Kidney capillary endothelial cell (primary cell): Measurements from ENCODE around the gene FOXF2.
"Not testable (repeated sequence)": the region's sequence is repeated elsewhere in the genome, so short reads cannot be mapped to it uniquely, and the experiment has no call there.

Source experiments
- DNase-seq: peaks from one replicate; pipeline ENCODE4 v3.0.0-alpha.2; 2018; ENCODE audit warnings: low spot score

FOXF2 gene

DNA sequence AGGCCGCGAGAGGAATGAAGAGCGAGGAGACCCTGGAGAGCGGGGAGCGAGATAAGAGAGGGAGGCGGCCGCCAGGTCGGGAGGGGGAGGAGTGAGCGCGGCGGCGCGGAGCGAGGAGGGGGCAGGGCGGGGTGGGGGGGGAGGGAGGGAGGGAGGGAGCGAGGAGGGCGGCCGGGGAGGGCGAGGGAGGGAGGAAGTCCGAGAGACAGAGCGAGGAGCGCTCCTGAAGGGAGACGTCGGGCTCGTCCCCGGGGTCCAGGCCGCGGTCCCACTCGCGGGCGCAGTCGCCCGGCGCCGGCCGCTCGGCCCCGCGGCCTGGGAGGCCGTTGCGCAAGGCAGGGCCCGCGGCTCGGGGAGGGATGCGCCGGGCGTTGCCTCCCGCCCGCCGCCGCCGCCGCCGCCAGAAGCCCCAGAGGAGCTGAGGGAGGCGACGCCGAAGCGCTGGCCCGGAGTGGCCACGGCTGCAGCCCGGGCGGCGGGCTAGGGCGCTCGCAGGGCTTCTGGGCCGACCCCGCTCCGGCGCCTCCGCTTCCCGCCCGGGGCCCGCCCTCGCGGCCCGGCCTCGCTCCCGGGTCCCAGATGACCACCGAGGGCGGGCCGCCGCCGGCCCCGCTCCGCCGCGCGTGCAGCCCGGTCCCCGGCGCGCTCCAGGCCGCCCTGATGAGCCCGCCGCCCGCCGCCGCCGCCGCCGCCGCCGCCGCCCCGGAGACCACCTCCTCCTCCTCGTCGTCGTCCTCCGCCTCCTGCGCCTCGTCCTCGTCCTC lies at the start of gene FOXF2:
FOXF2 (plus strand) TSS at position 208 of the 764 bp plus-strand sequence; CDS start at position 580, 372 bp downstream.
- no peak for DNase-seq

DNA sequence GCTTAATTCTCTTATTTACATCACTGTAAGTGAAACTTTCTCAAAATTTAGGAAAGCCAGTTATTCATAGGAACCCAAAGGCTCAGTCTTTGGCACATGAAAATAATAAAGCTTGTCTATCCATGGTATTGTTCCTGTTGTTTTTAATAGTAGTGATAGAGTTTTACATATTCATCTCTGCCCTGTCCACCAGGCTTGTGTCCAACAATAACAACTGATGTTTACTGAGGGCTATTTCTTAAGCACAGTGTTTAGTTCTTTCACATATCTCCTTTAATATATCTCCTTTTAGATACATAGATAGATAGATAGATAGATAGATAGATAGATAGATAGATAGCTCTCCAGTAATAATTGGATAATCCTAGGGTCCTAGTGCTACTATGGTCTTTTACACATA lies 43.3 kb upstream of the FOXF2 start:
- no peak for DNase-seq

DNA sequence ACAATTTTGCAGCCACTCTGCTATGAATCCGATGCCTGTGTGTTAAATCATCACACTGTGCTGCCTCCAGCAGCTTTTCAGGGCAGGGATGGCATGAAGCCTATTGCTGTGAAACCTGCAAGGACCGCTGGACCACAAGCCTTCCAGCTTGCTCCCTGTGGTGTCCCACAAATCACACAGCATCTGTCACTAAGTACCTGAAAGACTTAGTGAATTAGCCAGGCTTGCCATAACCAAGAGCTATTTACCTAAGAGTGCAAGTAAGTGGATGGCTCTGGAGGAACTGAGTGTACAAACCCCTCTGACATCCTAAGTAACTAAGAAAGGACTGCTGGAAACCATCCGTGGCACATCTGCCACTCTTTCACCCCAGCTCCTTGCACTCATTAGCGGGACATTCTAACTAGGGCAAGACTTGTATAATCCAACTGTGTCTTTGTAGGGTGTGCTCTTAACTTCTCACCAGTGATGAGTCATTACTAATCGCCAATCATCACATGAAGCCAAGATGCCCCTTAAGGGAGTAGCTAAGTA lies 42.8 kb upstream of the FOXF2 start:
- no peak for DNase-seq

DNA sequence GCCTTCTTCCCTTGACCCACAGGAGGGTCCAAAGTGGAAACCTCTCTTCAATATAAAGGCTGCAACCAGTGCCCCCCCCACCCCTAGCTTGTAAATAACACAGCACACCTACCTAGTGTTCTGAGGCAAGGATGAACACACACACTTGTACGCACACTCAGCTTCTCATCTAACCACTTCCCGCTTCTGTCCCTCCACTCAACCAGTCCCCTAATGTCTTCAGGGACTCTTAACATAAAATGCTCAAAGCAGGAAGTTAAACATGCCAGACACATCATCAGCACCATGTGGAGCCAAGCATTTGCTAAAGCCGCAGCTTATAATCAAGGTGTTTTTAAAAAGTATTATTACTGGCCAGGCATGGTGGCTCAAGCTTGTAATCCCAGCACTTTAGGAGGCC lies 42.2 kb upstream of the FOXF2 start:
- no peak for DNase-seq

DNA sequence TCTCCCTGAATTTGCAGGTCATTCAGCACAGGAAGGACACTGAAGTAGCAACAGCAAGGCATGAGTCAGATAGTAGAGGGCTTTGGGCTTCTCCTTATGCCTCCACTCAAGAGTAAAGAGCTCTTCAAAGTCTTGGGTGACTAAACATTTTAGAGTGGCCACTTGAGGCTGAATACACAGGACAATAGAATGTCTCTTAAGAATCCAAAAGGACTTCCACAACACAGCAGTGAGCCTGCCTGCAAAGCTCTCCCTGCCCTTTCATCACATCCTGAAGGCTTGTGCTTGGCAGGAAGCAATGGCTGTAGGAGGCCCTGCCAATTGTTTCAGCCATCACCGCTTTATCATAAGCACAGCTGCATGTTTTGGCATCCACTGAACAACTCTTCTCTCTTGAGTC lies 40.7 kb upstream of the FOXF2 start:
- no peak for DNase-seq

DNA sequence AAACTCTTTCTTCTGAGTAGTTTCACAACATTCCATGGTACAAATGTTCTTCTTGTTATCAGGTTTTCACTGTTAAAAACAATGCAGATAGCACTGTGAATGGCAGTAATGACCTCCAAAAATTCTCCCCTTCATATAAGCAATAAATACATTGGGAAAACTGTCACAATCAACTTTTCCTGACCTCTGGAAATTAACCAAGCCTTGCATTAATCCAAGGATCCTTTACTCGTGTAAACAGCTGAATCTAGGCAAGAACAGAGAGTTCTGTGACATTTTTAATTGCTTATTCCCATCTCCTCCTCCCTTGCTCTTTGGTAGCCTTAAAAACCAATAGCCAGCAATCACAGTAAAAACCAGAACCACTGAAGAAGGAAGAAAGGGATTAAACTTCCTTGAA lies 39.7 kb upstream of the FOXF2 start:
- no peak for DNase-seq

DNA sequence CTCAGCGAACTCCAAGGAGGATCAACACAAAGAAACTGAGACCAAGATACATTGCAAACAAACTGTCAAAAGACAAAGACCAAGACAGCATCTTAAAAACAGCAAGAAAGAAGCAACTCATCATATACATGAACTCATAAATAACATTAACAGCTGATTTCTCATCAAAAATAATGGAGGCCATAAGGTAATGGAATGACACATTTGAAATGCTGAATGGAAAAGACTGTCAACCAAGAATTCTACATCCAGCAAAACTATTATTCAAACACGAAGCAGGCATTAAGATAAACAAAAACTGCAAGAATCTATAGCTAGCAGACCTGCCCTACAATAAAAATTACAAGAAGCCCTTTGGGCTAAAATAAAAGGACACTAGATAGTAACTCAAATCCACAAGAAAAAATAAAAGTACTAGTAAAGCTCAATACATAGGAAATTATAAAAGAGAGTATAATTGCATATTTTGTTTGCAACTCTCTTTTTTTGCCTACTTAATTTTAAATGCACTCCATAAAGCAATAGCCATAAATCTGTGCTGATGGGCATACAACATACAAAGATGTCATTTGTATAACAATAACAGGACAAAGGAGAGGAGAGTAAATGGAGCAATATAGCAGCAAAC lies 37.9 kb upstream of the FOXF2 start:
- no peak for DNase-seq

DNA sequence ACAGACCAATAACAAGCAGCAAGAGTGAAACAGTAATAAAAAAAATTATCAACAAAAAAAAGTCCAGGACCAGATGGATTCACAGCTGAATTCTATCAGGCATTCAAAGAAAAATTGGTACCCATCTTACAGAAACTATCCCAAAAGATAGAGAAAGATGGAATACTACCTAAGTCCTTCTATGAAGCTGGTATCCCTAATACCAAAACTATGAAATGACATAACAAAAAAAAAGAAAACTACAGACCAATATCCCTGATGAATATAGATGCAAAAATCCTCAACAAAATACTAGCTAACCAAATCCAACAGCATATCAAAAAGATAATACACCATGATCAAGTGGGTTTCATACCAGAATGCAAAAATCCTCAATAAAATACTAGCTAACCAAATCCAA lies 34.3 kb upstream of the FOXF2 start:
- DNase-seq = not testable (repeated sequence)

DNA sequence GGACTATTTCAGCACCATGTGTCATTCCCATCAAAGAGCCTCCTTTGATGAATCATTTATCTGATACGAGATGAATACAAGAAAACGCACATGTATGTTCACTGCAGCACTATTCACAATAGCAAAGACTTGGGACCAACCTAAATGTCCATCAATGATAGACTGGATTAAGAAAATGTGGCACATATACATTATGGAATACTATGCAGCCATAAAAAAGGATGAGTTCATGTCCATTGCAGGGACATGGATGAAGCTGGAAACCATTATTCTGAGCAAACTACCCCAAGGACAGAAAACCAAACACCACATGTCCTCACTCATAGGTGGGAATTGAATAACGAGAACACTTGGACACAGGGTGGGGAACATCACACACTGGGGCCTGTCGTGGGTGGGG lies 27.7 kb upstream of the FOXF2 start:
- DNase-seq = not testable (repeated sequence)

DNA sequence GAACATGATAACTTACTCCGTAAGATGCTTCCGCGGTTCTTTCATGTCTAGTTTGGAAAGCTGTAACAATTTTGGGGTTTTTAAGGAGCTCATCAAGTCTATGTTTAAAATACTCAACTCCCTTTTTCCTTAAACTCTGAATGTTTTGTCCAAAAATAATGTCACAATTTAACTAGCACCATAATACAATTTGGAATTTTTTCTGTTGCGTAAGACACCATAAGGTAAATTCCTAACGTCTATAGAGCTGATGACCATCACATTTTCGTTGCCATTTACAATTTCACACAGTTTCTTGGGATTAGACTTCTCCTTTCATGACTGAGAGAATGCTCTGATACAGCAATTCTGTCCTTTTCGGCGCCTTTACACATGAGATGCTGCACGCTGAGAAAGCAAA lies 26.7 kb upstream of the FOXF2 start:
- DNase-seq = no peak

DNA sequence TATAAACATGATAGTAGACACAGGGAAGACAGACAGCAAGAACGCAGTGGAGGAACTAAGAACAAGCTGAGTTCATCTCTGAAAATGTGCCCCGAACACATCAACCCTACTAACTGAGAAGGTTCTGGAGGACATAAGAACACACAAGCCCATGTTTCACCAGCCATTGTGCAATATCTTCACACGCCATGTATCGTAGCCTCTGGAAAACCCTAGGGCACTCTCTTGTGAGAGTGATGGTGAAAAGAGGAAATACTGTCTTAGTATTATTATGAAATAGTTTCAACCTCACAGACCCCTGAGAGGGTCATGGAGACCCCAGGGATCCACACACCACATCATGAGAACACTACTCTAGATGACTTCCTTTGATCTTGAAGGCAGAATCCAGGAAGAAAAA lies 26.1 kb upstream of the FOXF2 start:
- no peak for DNase-seq

DNA sequence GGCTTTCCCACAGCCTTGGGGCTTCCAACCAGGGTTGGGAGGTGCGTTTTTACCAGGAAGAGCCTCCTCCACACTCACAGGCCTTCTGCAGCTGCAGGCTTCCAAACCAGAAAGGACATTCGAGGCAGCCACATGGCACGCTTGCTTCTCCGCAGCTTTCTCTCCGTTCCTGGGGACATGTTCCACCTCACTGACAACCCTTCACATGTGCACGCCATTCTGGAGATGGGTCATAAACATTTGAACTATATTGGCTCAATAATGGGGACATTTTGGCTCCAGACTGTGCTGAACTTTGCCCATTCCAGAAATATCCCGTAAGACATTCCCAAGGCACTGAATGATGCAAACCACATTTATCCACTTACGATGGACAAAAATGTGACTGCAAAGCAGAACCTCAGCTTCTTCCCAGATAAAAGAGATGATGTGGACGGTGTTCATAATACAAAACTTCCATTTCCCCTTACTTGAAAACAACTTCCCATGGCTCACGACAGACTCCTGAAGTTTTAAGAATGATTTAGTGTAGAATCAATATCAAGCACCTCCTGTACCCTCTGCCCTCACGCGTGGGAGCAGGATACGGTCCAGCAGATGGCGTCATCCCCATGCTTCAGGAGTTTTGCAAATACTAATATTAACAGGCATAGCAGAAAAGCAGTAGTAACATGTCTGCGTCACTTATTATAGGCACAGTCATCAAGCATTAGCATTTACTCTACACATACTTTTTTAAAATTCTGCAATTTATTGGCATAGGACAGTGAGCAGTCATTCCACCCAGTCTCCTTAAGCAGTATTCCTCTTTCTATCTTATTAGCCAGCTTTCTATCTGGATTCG lies 25.4 kb upstream of the FOXF2 start:
- DNase-seq = no peak

DNA sequence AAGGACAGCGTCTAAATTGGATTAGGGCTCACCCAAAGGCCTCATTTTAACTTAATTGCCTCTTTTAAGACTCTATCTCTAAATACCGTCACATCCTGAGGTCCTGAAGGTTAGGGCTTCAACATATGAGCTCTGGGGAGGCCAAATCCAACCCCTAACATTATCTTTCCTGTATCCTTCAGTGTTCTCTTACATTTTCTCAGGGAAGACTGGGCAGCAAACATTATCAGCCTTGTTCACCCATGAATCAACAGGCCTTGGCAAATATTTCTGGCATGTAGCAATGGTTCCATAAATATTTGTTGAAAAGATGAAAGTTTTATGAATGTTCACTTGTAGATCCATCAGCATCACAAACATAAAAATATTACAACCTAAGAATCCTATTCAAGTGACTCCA lies 24.6 kb upstream of the FOXF2 start:
- no peak for DNase-seq

DNA sequence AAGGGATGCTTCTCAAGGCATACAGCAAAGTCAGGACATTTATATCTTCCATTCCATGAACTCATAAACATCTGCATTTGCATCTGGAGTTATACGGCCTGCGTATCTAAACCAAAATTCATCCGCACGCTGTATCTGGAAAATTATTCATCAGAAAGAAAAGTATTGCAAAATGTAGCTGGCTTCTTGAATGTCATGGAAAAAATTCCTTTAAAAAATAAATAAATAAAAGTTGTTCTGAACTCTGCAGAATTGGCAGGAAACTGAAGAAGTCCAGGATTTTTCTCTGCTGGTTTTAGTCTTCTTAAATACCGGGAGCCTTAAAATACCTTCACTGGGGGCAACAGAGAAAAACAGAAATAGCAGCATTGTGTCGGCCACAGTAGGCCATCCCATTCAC lies 23.7 kb upstream of the FOXF2 start:
- no peak for DNase-seq

DNA sequence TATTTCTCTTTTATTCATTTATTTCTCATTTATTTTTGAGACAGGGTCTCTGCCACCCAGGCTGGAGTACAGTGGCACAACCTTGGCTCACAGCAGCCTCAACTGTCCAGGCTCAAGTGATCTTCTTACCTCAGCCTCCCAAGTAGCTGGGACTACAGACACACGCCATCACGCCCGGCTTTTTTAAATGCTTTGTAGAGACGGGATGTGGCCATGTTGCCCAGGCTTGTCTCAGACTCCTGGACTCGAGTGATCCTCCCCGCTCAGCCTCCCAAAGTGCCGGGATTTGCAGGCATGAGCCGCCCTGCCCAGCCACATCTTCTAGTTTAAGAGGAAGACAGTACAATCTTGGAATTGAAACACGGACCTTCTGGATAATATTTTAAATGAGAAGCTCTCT lies 21.6 kb upstream of the FOXF2 start:
- no peak for DNase-seq

DNA sequence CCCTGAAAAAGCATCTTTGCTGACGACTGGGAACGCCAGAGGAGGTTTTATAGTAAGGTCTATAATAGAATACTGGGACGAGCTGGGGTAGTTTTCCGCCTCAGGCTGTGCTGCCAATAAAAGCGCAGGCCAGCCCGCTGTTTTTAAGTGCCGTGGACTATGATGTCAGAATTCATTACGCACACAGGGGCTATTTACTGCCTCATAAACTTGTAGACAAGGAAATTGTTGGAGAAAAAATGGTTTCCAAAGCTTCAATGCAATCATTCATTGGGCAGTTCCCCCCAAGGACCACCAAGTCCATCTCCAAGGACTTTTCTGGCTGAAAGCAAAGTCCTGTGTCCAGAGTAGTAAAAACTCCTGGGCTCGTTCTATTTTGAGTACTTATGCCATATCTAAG lies 20.4 kb upstream of the FOXF2 start:
- DNase-seq = no peak

DNA sequence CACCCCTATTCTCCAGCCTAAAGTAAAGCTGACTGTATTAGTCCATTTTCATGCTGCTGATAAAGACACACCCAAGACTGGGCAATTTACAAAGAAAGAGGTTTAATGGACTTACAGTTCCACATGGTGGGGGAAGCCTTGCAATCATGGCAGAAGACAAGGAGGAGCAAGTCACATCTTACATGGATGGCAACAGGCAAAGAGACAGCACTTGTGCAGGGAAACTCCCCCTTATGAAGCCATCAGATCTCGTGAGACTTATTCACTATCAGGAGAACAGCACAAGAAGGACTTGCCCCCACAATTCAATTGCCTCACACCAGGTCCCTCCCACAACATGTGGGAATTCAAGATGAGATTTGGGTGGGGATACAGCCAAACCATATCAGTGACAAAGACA lies 19.7 kb upstream of the FOXF2 start:
- DNase-seq = not testable (repeated sequence)

DNA sequence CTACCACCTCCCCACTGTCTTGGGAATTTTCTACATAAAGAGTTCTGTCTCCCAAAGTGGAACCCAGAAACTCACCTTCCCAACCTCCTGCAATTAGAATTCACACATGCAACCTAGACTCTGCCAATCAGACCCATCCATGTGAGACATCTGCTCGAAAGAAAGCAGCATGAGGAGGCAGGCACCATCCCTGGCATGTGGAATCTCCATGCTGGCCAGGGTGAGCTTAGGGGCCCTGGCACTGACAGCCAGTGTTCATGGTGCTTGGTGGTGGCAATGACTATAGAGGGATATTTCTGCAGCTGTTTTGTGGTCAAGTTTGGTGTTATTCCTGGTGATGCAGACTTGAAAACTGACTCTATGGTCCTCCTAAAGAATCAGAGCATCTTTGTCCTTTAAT lies 17.4 kb upstream of the FOXF2 start:
- no peak for DNase-seq

DNA sequence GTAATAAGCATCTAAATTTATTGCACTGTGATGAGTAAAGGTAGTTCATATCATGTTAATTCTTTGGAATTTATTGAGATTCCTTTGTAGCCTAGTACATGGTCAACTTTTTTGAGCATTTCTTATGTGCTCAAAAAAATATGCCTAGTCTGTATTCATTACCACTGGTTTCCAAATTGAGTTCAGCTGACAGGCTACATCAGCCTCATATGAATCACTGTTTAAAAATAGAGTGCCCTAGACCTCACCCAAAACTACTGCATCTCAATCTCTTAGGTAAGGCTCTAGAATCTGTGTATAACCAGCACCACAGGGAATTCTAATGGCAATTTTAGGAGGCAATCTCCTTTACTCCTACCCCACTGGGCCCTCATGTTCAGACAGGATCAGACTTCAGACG lies 16.7 kb upstream of the FOXF2 start:
- DNase-seq = no peak

DNA sequence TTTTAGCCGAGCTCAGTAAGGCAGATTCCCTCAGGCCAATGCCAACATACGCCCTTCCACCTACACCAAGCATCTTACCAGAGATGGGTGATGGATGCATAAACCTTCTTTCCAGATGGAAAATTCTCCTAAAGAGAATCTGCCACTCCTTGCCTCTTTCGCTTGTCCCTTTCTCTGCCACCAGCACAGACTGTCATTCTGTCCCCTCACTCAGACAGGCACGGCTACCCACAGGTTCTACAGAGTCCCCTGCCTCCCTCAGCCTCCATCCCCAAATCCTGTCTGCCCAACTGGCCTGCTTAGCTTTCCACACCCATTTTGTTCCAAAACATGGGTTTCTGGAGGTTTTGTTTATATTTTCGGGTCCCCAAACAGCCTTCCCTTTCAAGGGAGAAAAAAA lies 12.7 kb upstream of the FOXF2 start:
- no peak for DNase-seq

DNA sequence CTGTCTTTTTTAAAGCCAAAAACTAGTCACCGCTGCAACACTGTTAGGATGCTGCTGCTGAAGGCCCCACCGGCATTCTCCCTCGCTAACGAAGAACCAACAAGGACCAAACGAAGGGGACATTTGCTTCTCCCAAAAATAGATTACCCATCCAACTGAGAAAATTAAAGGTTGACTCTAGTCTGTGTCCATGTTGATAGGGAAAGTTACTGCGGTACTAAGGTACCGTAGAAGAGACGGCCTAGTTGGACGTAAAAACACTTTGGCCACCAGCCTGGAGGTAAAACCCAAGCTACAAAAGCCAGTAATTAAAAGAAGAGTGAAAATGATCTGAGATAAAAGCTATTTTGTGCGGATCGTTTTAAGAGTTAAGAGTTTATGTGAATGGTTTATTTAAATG lies 11.8 kb upstream of the FOXF2 start:
- no peak for DNase-seq

DNA sequence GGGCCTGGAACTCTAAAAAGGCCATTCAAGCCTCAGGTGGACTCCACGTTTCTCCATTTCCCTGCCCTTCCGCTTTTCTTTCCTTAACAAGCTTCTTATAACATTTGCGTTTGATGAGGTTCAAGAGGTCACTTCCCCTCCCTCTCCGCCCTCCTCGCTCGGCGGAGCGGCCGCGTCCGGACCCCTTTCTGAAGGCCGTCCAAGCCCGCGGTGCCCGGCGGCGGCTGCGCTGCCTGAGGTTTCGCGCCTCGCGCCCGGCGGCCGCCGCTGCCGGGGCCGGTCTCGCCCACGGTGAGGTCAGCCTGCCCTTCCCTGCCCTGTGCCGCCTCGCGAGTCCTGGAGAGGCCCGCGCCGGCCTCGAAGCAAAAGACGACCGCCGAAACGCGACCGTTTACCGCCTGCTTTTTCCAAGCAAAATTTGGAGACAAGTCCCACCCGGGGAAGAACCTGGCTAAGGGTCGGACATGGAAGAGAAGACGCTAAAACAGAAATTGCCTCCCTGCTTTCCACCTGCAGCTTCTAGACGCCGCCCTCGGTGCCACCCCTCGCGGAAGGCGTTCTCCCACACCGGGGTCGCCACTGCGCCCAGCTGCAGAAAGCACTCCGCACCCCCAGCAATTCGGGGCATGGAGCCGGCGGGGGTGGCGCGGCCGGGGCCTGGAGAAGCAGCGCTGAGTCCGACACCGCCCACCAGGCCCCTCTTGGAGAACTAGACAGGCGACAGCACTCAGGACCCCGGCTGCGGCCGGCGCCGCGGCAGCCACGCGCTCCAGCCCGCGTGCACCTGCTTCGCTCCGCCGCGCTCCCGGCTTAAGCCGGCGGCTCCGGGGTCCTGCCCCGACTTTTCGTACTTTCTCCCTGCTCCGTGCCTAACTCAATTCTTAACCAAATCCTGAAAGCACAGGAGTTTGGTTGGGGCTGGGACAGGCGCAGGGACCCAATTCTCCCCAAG lies 11.0 kb upstream of the FOXF2 start:
- DNase-seq = no peak
